H1 (cell line): ENCODE data around the gene RSF1. TPM values are rescaled to one million over a fixed set of nuclear protein-coding genes. Genes with fewer than 3 reads are reported as not detected.
A peak's percentile ranks its signal among the peaks of the same experiment; 100 is the strongest.

Experiments used
- ATF3 ChIP-seq: IDR thresholded peaks from 2 replicates; pipeline ENCODE4 v1.6.1; 2011; ENCODE audit warnings: low read depth, mild to moderate bottlenecking, low read length; ENCODE audit not compliant: insufficient read depth
- BACH1 ChIP-seq: IDR thresholded peaks from 2 replicates; pipeline ENCODE4 v1.6.1; 2012; ENCODE audit warnings: low read length, improper control_type of control experiment
- CHD2 ChIP-seq: IDR thresholded peaks from 2 replicates; pipeline ENCODE4 v1.6.1; 2012; ENCODE audit warnings: low read length, improper control_type of control experiment
- EP300 ChIP-seq, 2 experiments: IDR thresholded peaks; 1 replicate in 1 of 2; 2 replicates in 1 of 2; pipeline ENCODE4 v1.6.1; 2011 to 2012; ENCODE audit warnings: low read depth in 2 of 2, low read length in 2 of 2, mild to moderate bottlenecking in 2 of 2, borderline replicate concordance in 1 of 2, inconsistent platforms in 1 of 2, moderate library complexity in 1 of 2
- EZH2 ChIP-seq: fragments of 200-600 bp; sonication (generic); IDR thresholded peaks from 2 replicates; pipeline ENCODE4 v1.7.1; 2012; ENCODE audit warnings: low read depth, mild to moderate bottlenecking, moderate library complexity, low read length, inconsistent platforms; ENCODE audit not compliant: severe bottlenecking
- GABPA ChIP-seq: IDR thresholded peaks from 2 replicates; pipeline ENCODE4 v1.6.1; 2011; ENCODE audit warnings: mild to moderate bottlenecking, low read length, moderate library complexity, borderline replicate concordance; ENCODE audit not compliant: insufficient read depth
- HDAC2 ChIP-seq, 2 experiments: fragments of 300-600 bp in 1 of 2; sonication (generic) in 1 of 2; IDR thresholded peaks; 2 replicates each; pipeline ENCODE4 v1.6.1; 2011 to 2012; ENCODE audit warnings: low read depth in 2 of 2, low read length in 2 of 2, mild to moderate bottlenecking in 2 of 2, moderate library complexity in 2 of 2, borderline replicate concordance in 1 of 2, inconsistent platforms in 1 of 2
- HDAC6 ChIP-seq: IDR thresholded peaks from one replicate; pipeline ENCODE4 v1.7.1; 2012; ENCODE audit warnings: low read depth, mild to moderate bottlenecking, inconsistent platforms, low read length, moderate library complexity
- JUN ChIP-seq: IDR thresholded peaks from 2 replicates; pipeline ENCODE4 v1.6.1; 2011; ENCODE audit warnings: low read depth, mild to moderate bottlenecking, improper control_type of control experiment, low read length
- JUND ChIP-seq: IDR thresholded peaks from 2 replicates; pipeline ENCODE4 v1.6.1; 2011; ENCODE audit warnings: mild to moderate bottlenecking, improper control_type of control experiment, low read length
- KDM1A ChIP-seq: fragments of 200-600, 300-600 bp; sonication (generic); IDR thresholded peaks from 2 replicates; pipeline ENCODE4 v1.7.1; 2016; ENCODE audit warnings: mild to moderate bottlenecking, low read length, borderline replicate concordance
- MAFK ChIP-seq: IDR thresholded peaks from 2 replicates; pipeline ENCODE4 v1.6.1; 2012; ENCODE audit warnings: low read depth, mild to moderate bottlenecking, improper control_type of control experiment, low read length
- MAX ChIP-seq: IDR thresholded peaks from 2 replicates; pipeline ENCODE4 v1.6.1; 2012; ENCODE audit warnings: inconsistent platforms
- NRF1 ChIP-seq: IDR thresholded peaks from 2 replicates; pipeline ENCODE4 v1.6.1; 2011; ENCODE audit warnings: mild to moderate bottlenecking, low read depth, low read length, improper control_type of control experiment
- POLR2AphosphoS5 ChIP-seq: IDR thresholded peaks from 2 replicates; pipeline ENCODE4 v1.6.1; 2011; ENCODE audit warnings: low read depth, low read length
- RAD21 ChIP-seq, 2 experiments: IDR thresholded peaks in 1 of 2; conservative IDR thresholded peaks in 1 of 2; 2 replicates each; pipeline ENCODE4 v1.6.1; 2011; ENCODE audit warnings: low read depth in 2 of 2, low read length in 2 of 2, improper control_type of control experiment in 1 of 2, inconsistent platforms in 1 of 2, mild to moderate bottlenecking in 1 of 2, moderate library complexity in 1 of 2
- SP4 ChIP-seq: IDR thresholded peaks from 2 replicates; pipeline ENCODE4 v1.6.1; 2012; ENCODE audit warnings: low read length, inconsistent platforms
- SUZ12 ChIP-seq: fragments of 200-600 bp; sonication (generic); IDR thresholded peaks from 2 replicates; pipeline ENCODE4 v1.6.1; 2012; ENCODE audit warnings: mild to moderate bottlenecking, inconsistent platforms, low read length, moderate library complexity, mixed read lengths
- TAF1 ChIP-seq: IDR thresholded peaks from 2 replicates; pipeline ENCODE4 v1.6.1; 2011; ENCODE audit warnings: mild to moderate bottlenecking, low read depth, low read length
- TCF12 ChIP-seq: IDR thresholded peaks from 2 replicates; pipeline ENCODE4 v1.6.1; 2011; ENCODE audit warnings: low read depth, mild to moderate bottlenecking, low read length
- USF2 ChIP-seq: IDR thresholded peaks from 2 replicates; pipeline ENCODE4 v1.6.1; 2011; ENCODE audit warnings: low read length, improper control_type of control experiment
- ZNF274 ChIP-seq: IDR thresholded peaks from 2 replicates; pipeline ENCODE4 v1.7.0; 2012; ENCODE audit warnings: low read length, borderline replicate concordance; ENCODE audit errors: extremely low read depth
- polyA plus RNA-seq, 7 experiments: library from polyadenylated mRNA; depleted of rRNA in 3 of 7; stranded (reverse) in 5 of 7; unstranded in 2 of 7; fragments of >200 nt in 5 of 7; fragments of 200-250 nt in 2 of 7; gene quantifications; 1 replicate in 5 of 7; 2 replicates in 1 of 7; 4 replicates in 1 of 7; pipeline versions ENCODE4 v1.2.1 to v1.2.3, GENCODE V29; 2011 to 2013; ENCODE audit warnings: missing spikeins in 2 of 7, mixed read lengths in 2 of 7
- total RNA-seq: library from RNA; stranded (reverse); fragmentation: NEBNext Ultra II Directional; extraction: Animal tissue kit (Norgen Biotek cat#: 25700); gene quantifications from 2 replicates; pipeline ENCODE4 v1.2.1, GENCODE V29; 2021

Gene RSF1
- total and polyA plus RNA-seq, 2 of the 8 experiments (the other 6 are each of a cell fraction or from before 2014, with no cell fraction given), result 17.8 to 87.9 TPM

GRCh38 chr11:77637345-77638165 lies 183.0 kb downstream of the RSF1 start, which contains the start of gene CLNS1A (continued):
- TF ChIP-seq USF2 (0 out of 2 replicates have a peak, but pooled peaks have one; percentile 2), JUN (no peak), SUZ12 (no peak), MAX (peak; percentile 76), KDM1A (no peak), HDAC2 (IDR thresholded peaks at IDR 0.05; ENCODE audit: borderline replicate concordance in 1 of 2, low read depth in 2 of 2, low read length in 2 of 2) (no peak), EP300 (IDR thresholded peaks at IDR 0.05; ENCODE audit: borderline replicate concordance in 1 of 2, low read depth in 2 of 2, low read length in 2 of 2) (no peak), POLR2AphosphoS5 (peak; percentile 95), RAD21 (IDR thresholded peaks at IDR 0.05 in 1 of 2, conservative IDR thresholded peaks at IDR 0.05 in 1 of 2; ENCODE audit: low read depth in 2 of 2, low read length in 2 of 2) (no peak), HDAC6 (no peak), BACH1 (no peak), TAF1 (peak; percentile 99), ZNF274 (no peak), EZH2 (no peak), CHD2 (peak; percentile 74), JUND (no peak), MAFK (no peak), ATF3 (no peak), SP4 (no peak), NRF1 (no peak), TCF12 (no peak), GABPA (peak; percentile 96)
